Hepatocyte (in vitro differentiated cells): Measurements from ENCODE around the gene TENM4.

ENCODE experiments used
- EZH2 ChIP-seq: fragments of 200-600 bp; sonication (generic); IDR thresholded peaks from 2 replicates; pipeline ENCODE4 v1.6.1; 2016; ENCODE audit warnings: antibody characterized with exemption, mild to moderate bottlenecking, borderline replicate concordance
- TF ChIP-seq, protein P1 (sequence below): fragments of 200-600 bp; sonication (generic); IDR thresholded peaks from 2 replicates; pipeline ENCODE4 v1.5.1; 2016; ENCODE audit warnings: antibody characterized with exemption, mild to moderate bottlenecking; ENCODE audit not compliant: poor library complexity

DNA sequence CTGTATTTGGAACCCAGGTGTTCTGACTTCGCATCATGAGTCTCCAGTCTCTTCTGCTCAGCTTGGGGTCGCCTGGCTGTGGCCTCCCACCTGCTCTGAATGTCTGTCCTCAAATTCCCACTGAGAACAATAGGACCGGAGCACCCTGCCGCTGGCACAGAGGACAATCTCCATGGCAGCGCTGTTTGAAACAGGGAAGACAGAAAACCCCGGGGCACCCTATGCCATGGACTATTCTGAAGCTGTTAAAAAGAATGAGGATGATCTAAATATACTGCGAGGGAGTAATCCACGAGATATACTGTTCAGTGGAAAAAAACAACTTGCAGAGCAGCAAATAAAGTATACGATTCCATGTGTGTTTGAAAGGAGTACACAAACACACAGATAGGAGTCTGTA lies 450.6 kb downstream of the TENM4 start:
- TF ChIP-seq, protein P1, sequence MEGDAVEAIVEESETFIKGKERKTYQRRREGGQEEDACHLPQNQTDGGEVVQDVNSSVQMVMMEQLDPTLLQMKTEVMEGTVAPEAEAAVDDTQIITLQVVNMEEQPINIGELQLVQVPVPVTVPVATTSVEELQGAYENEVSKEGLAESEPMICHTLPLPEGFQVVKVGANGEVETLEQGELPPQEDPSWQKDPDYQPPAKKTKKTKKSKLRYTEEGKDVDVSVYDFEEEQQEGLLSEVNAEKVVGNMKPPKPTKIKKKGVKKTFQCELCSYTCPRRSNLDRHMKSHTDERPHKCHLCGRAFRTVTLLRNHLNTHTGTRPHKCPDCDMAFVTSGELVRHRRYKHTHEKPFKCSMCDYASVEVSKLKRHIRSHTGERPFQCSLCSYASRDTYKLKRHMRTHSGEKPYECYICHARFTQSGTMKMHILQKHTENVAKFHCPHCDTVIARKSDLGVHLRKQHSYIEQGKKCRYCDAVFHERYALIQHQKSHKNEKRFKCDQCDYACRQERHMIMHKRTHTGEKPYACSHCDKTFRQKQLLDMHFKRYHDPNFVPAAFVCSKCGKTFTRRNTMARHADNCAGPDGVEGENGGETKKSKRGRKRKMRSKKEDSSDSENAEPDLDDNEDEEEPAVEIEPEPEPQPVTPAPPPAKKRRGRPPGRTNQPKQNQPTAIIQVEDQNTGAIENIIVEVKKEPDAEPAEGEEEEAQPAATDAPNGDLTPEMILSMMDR, result no peak
- TF ChIP-seq EZH2, result no peak
